ENCODE data around the gene ABAT. TPM values are rescaled to one million over a fixed set of nuclear protein-coding genes. Genes with fewer than 3 reads are reported as not detected.

Gene ABAT
- total and polyA plus RNA-seq, 2 experiments from 2014 or later = 4.7 to 8.0 TPM

DNA sequence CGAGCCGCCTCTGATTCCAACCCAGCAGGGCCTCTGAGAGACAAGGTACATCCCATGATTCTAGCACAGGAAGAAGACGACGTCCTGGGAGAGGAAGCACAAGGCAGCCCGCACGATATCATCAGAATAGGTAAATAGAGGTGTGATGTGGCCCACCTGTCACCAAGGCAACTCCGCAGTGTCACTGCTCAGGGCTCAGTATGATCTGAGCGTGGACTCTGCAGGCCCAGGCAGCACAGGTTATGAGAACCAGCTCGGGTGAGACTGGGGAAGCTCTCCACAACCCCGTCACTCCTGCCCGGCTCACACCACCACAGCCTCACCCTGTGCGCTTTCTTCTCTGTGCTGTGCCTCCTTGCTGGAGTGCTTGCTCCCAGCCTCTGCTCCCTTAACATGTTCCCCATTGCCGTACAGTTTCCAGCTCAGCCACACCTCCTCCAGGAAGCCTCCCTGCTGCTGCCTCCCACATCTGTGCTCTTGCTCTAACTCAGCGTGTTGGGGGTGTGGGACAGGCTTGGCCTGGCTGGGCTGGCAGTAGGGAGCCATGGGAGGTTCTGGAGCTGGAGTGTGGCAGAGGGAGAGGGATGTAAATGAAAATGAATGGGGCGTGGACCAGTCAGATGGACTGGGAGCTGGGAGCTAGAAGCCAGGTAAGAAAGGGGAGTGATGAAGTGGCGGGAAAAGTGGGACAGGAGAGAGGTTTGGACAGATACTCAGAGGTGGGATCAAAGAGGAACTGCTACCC, 45.3 kb upstream of the ABAT start:
- no peaks in the 10 kb centered on the region for H3K27me3 ChIP-seq (replicated peaks; ENCODE audit: insufficient read depth)
- no peak for DNase-seq
- no peaks in the 10 kb centered on the region for H3K9me3 ChIP-seq (ENCODE audit: low read depth)
- H2AFZ ChIP-seq = no peak overlapping the region
- no peak overlapping the region for H3K27ac ChIP-seq
- no peaks in the 10 kb centered on the region for H3F3A ChIP-seq (ENCODE audit: insufficient read depth)
- H3K9ac ChIP-seq = no peak overlapping the region
- H3K4me2 ChIP-seq (ENCODE audit: unreplicated experiment) = no peak overlapping the region
- H3K9me2 ChIP-seq (ENCODE audit: insufficient read depth) = no peaks in the 10 kb centered on the region
- no peak for TF ChIP-seq EZH2 (IDR thresholded peaks at IDR 0.05; ENCODE audit: insufficient read depth, poor library complexity, severe bottlenecking)
- TF ChIP-seq EZH2phosphoT487 (IDR thresholded peaks at IDR 0.05; ENCODE audit: insufficient read depth, low read depth) = no peak
- H4K20me1 ChIP-seq (ENCODE audit: insufficient read depth) = no peaks in the 10 kb centered on the region
- H3K36me3 ChIP-seq (ENCODE audit: low read depth) = peaks cover 39% of the 10 kb centered on the region
- in situ Hi-C loops (cut with MboI) = no loop called here
- peaks cover 35% of the 10 kb centered on the region for H3K79me2 ChIP-seq (ENCODE audit: insufficient read depth)
- 96% methylated on average over 16 of the region's 16 CpGs for WGBS, 2 experiments (ENCODE audit: low coverage in 1 of 2, low lambda C conversion rate in 2 of 2, missing lambda C conversion rate in 2 of 2)
- H3K4me1 ChIP-seq (ENCODE audit: insufficient read depth) = no peaks in the 10 kb centered on the region
- no peak overlapping the region for H3K4me3 ChIP-seq

DNA sequence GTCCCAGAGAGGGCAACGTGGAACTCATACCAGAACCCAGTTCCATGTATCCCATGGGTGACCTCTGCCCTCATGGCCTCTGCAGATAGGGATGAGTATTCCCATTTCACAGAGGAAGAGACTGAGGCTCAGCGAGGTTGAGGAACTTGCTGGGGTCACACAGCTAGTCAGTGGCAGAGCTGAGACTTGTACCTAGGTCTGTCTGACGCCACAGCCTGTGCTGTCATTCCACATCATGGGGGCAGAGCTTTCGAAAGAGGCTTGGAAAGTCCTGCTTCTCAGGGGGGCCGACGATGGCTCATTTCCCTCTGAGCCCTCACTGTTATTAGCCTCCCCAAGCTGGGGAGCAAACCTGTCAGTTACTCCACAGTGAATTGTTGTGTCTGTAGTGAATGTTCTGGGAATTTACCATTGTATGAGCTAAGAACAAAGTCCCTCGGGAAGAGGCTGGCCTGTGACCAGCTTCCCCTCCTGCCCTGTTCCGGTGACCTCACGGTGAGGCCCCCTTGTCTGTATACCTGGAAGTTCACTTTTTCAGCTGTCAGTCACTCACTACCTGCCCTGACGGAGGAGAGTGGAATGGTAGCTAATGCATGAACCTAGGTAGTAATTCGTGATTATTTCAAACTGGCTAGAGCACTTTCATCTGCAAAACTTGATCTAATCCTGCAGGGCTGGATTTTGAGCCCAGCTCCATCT, 44.0 kb upstream of the ABAT start:
- H3K9me2 ChIP-seq (ENCODE audit: insufficient read depth) = no peaks in the 10 kb centered on the region
- 90 to 91% methylated on average over 11 of the region's 11 CpGs for WGBS, 2 experiments (ENCODE audit: low coverage in 1 of 2, low lambda C conversion rate in 2 of 2, missing lambda C conversion rate in 2 of 2)
- no peaks in the 10 kb centered on the region for H3K9me3 ChIP-seq (ENCODE audit: low read depth)
- no peaks in the 10 kb centered on the region for H4K20me1 ChIP-seq (ENCODE audit: insufficient read depth)
- DNase-seq = no peak
- TF ChIP-seq EZH2 (IDR thresholded peaks at IDR 0.05; ENCODE audit: insufficient read depth, poor library complexity, severe bottlenecking) (no peak), EZH2phosphoT487 (IDR thresholded peaks at IDR 0.05; ENCODE audit: insufficient read depth, low read depth) (no peak)
- no peak overlapping the region for H3K4me2 ChIP-seq (ENCODE audit: unreplicated experiment)
- in situ Hi-C loops (cut with MboI) = no loop called here
- H3K27ac ChIP-seq = no peak overlapping the region
- peaks cover 35% of the 10 kb centered on the region for H3K36me3 ChIP-seq (ENCODE audit: low read depth)
- no peaks in the 10 kb centered on the region for H3K4me1 ChIP-seq (ENCODE audit: insufficient read depth)
- no peaks in the 10 kb centered on the region for H3F3A ChIP-seq (ENCODE audit: insufficient read depth)
- peaks cover 23% of the 10 kb centered on the region for H3K79me2 ChIP-seq (ENCODE audit: insufficient read depth)
- H2AFZ ChIP-seq = no peak overlapping the region
- no peak overlapping the region for H3K4me3 ChIP-seq
- no peak overlapping the region for H3K9ac ChIP-seq
- H3K27me3 ChIP-seq (replicated peaks; ENCODE audit: insufficient read depth) = no peaks in the 10 kb centered on the region

DNA sequence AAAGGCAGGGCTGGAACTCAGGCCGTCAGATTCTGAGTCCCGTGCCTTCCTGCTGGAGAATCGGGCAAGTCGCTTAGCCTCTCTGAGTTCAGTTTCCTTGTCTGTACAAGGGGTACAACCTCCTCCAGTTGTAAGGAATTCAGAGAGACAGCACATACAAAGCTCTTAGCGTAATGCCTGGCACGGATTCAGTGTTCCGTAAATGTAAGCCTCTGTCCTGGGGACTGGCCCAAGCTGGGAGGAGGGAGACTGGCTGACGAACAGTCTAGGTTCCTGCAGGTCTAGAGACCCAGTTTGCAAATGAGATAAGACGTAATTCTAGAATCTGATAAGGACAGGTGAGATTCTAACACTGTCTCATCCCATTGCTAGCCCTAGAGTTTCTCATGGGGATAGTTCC, 43.0 kb upstream of the ABAT start:
- H3K9me3 ChIP-seq (ENCODE audit: low read depth) = no peaks in the 10 kb centered on the region
- in situ Hi-C loops (cut with MboI) = no loop called here
- H3K27ac ChIP-seq = no peak overlapping the region
- no peaks in the 10 kb centered on the region for H3F3A ChIP-seq (ENCODE audit: insufficient read depth)
- no peaks in the 10 kb centered on the region for H3K27me3 ChIP-seq (replicated peaks; ENCODE audit: insufficient read depth)
- no peak overlapping the region for H3K9ac ChIP-seq
- H3K4me1 ChIP-seq (ENCODE audit: insufficient read depth) = no peaks in the 10 kb centered on the region
- 89 to 92% methylated on average over 9 of the region's 9 CpGs for WGBS, 2 experiments (ENCODE audit: low coverage in 1 of 2, low lambda C conversion rate in 2 of 2, missing lambda C conversion rate in 2 of 2)
- H3K36me3 ChIP-seq (ENCODE audit: low read depth) = peaks cover 37% of the 10 kb centered on the region; the same call in 1 of the 2 replicates
- TF ChIP-seq EZH2 (IDR thresholded peaks at IDR 0.05; ENCODE audit: insufficient read depth, poor library complexity, severe bottlenecking) (no peak), EZH2phosphoT487 (IDR thresholded peaks at IDR 0.05; ENCODE audit: insufficient read depth, low read depth) (no peak)
- H3K79me2 ChIP-seq (ENCODE audit: insufficient read depth) = peaks cover 16% of the 10 kb centered on the region; the same call in 1 of the 2 replicates
- H2AFZ ChIP-seq = no peak overlapping the region
- H3K4me2 ChIP-seq (ENCODE audit: unreplicated experiment) = no peak overlapping the region
- no peaks in the 10 kb centered on the region for H4K20me1 ChIP-seq (ENCODE audit: insufficient read depth)
- no peaks in the 10 kb centered on the region for H3K9me2 ChIP-seq (ENCODE audit: insufficient read depth)
- DNase-seq = no peak
- no peak overlapping the region for H3K4me3 ChIP-seq

DNA sequence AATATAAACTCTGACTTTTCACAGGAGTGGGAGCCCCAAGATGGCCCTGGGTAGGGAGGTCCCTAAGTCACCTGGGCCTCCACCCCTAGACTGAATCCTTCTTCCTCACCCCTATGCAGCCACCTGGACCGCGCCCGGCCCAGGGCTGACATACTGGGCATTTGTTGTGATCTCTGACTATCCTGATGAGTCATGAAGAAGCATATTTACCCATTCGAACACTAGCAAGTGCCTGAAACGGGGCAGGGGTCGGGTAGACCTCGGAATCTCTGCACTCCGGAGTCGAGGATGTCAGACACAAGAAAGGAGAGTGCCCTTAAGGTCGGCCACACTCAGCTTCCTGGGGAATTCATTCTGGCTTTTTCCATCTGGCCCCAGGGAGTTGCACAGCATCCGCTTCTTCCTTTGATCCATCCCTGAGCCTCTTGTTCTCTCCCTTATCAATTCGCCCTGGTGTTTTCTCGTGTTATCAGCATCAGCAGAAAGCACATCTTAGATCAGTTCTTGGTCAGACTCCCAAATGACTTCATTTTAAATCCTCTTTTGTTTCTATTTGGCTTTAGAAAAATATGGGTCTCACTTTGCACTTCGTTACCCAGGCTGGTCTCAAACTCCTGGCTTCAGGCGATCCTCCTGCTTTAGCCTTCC, 42.5 kb upstream of the ABAT start:
- Histone ChIP-seq H3K9me3 (ENCODE audit: low read depth) (no peaks in the 10 kb centered on the region), H3K27me3 (replicated peaks; ENCODE audit: insufficient read depth) (no peaks in the 10 kb centered on the region), H3K36me3 (ENCODE audit: low read depth) (peaks cover 42% of the 10 kb centered on the region; the same call in 1 of the 2 replicates), H3K9ac (no peak overlapping the region), H3K4me1 (ENCODE audit: insufficient read depth) (no peaks in the 10 kb centered on the region), H3K9me2 (ENCODE audit: insufficient read depth) (no peaks in the 10 kb centered on the region), H3K4me3 (no peak overlapping the region), H3K27ac (no peak overlapping the region), H2AFZ (no peak overlapping the region), H4K20me1 (ENCODE audit: insufficient read depth) (no peaks in the 10 kb centered on the region), H3K79me2 (ENCODE audit: insufficient read depth) (peaks cover 16% of the 10 kb centered on the region; the same call in 1 of the 2 replicates), H3F3A (ENCODE audit: insufficient read depth) (no peaks in the 10 kb centered on the region), H3K4me2 (ENCODE audit: unreplicated experiment) (no peak overlapping the region)
- TF ChIP-seq EZH2 (IDR thresholded peaks at IDR 0.05; ENCODE audit: insufficient read depth, poor library complexity, severe bottlenecking) (no peak), EZH2phosphoT487 (IDR thresholded peaks at IDR 0.05; ENCODE audit: insufficient read depth, low read depth) (no peak)
- DNase-seq = no peak
- 71 to 74% methylated on average over 14 to 15 of the region's 15 CpGs for WGBS, 2 experiments (ENCODE audit: low coverage in 1 of 2, low lambda C conversion rate in 2 of 2, missing lambda C conversion rate in 2 of 2)
- in situ Hi-C loops (cut with MboI) = no loop called here
